Measurements from ENCODE around the gene EFS. TPM values are rescaled to one million over a fixed set of nuclear protein-coding genes. Genes with fewer than 3 reads are reported as not detected.
"Not testable (repeated sequence)": the region's sequence is repeated elsewhere in the genome, so short reads cannot be mapped to it uniquely, and the experiment has no call there.

Gene EFS
- total RNA-seq, 1 donor from 2014 or later, result 29.6 TPM

GRCh38 chr14:23399136-23399535 lies 34.2 kb upstream of the EFS start:
- Mint-ChIP-seq H3K36me3 (ENCODE audit: low read depth) (no peaks in the 10 kb centered on the region), H3K4me3 (ENCODE audit: unreplicated experiment) (no peak overlapping the region), H3K9me3 (ENCODE audit: low read depth) (no peaks in the 10 kb centered on the region), H3K27me3 (ENCODE audit: low read depth) (peaks cover 34% of the 10 kb centered on the region), H3K4me1 (ENCODE audit: low read depth) (no peaks in the 10 kb centered on the region), H3K27ac (ENCODE audit: unreplicated experiment) (no peak overlapping the region)
- DNase-seq (ENCODE audit: low spot score), result no peak
- TF ChIP-seq, protein P1, sequence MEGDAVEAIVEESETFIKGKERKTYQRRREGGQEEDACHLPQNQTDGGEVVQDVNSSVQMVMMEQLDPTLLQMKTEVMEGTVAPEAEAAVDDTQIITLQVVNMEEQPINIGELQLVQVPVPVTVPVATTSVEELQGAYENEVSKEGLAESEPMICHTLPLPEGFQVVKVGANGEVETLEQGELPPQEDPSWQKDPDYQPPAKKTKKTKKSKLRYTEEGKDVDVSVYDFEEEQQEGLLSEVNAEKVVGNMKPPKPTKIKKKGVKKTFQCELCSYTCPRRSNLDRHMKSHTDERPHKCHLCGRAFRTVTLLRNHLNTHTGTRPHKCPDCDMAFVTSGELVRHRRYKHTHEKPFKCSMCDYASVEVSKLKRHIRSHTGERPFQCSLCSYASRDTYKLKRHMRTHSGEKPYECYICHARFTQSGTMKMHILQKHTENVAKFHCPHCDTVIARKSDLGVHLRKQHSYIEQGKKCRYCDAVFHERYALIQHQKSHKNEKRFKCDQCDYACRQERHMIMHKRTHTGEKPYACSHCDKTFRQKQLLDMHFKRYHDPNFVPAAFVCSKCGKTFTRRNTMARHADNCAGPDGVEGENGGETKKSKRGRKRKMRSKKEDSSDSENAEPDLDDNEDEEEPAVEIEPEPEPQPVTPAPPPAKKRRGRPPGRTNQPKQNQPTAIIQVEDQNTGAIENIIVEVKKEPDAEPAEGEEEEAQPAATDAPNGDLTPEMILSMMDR (IDR thresholded peaks at IDR 0.05), result no peak

- Mint-ChIP-seq H3K9me3 (ENCODE audit: low read depth) (no peaks in the 10 kb centered on the region), H3K27me3 (ENCODE audit: low read depth) (peaks cover 33% of the 10 kb centered on the region), H3K4me3 (ENCODE audit: unreplicated experiment) (no peak overlapping the region), H3K27ac (ENCODE audit: unreplicated experiment) (no peak overlapping the region), H3K36me3 (ENCODE audit: low read depth) (no peaks in the 10 kb centered on the region), H3K4me1 (ENCODE audit: low read depth) (no peaks in the 10 kb centered on the region)
- TF ChIP-seq, protein P1 (IDR thresholded peaks at IDR 0.05), result no peak
- DNase-seq (ENCODE audit: low spot score), result no peak
Measured at GRCh38 chr14:23398348-23398747, 33.4 kb upstream of the EFS start.

GRCh38 chr14:23396781-23397407 lies 31.9 kb upstream of the EFS start:
- no peak for DNase-seq (ENCODE audit: low spot score)
- H3K27me3 Mint-ChIP-seq (ENCODE audit: low read depth), result peaks cover 31% of the 10 kb centered on the region
- no peaks in the 10 kb centered on the region for H3K36me3 Mint-ChIP-seq (ENCODE audit: low read depth)
- H3K4me1 Mint-ChIP-seq (ENCODE audit: low read depth), result no peaks in the 10 kb centered on the region
- TF ChIP-seq, protein P1 (IDR thresholded peaks at IDR 0.05), result no peak
- no peak overlapping the region for H3K4me3 Mint-ChIP-seq (ENCODE audit: unreplicated experiment)
- H3K9me3 Mint-ChIP-seq (ENCODE audit: low read depth), result no peaks in the 10 kb centered on the region
- no peak overlapping the region for H3K27ac Mint-ChIP-seq (ENCODE audit: unreplicated experiment)

DNA sequence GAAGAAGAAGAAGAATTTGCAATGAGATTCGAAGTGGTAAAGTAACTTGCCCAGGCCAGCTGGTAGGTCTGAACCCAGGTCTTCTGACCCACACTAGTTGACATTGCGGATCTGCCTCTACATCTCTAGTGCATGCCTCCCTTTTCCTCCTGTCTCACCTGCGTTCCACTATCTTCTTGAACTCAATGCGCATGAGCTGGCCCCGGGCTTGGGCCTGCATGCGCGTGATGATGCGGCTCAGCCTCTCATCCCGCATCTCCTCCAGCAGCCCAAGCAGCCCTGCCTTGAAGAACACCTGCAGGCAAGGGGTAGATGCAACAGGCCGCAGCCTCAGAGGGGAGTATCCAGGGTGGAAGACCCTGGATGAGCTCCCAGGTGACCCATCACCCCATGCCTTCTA lies 31.2 kb upstream of the EFS start:
- Mint-ChIP-seq H3K9me3 (ENCODE audit: low read depth) (no peaks in the 10 kb centered on the region), H3K27ac (ENCODE audit: unreplicated experiment) (no peak overlapping the region), H3K4me3 (ENCODE audit: unreplicated experiment) (no peak overlapping the region), H3K4me1 (ENCODE audit: low read depth) (no peaks in the 10 kb centered on the region), H3K27me3 (ENCODE audit: low read depth) (peaks cover 29% of the 10 kb centered on the region), H3K36me3 (ENCODE audit: low read depth) (no peaks in the 10 kb centered on the region)
- no peak for DNase-seq (ENCODE audit: low spot score)
- TF ChIP-seq, protein P1 (IDR thresholded peaks at IDR 0.05), result no peak

DNA sequence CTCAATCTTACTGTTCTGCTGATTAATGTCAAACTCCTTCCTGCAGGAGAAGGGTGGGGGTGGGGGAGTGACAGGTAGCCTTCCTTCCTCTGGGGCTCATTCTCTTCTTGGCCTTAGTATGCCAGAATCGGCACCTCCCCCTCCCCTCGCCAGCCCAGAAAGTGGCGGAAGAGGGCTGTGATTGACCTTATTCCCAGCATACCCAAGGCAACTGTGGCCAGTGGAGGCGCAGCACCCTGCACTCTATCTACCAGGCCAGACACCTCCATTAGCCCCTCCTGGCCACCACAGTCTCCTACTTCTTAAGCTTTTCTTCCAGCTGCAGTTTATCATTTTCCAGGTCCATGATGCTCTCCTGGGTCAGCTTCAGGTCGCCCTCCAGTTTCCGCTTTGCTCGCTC lies 27.6 kb upstream of the EFS start:
- Mint-ChIP-seq H3K36me3 (ENCODE audit: low read depth) (no peaks in the 10 kb centered on the region), H3K27ac (ENCODE audit: unreplicated experiment) (no peak overlapping the region), H3K4me3 (ENCODE audit: unreplicated experiment) (no peak overlapping the region), H3K27me3 (ENCODE audit: low read depth) (peaks cover 40% of the 10 kb centered on the region), H3K9me3 (ENCODE audit: low read depth) (no peaks in the 10 kb centered on the region), H3K4me1 (ENCODE audit: low read depth) (no peaks in the 10 kb centered on the region)
- DNase-seq (ENCODE audit: low spot score), result no peak
- TF ChIP-seq, protein P1 (IDR thresholded peaks at IDR 0.05), result no peak

DNA sequence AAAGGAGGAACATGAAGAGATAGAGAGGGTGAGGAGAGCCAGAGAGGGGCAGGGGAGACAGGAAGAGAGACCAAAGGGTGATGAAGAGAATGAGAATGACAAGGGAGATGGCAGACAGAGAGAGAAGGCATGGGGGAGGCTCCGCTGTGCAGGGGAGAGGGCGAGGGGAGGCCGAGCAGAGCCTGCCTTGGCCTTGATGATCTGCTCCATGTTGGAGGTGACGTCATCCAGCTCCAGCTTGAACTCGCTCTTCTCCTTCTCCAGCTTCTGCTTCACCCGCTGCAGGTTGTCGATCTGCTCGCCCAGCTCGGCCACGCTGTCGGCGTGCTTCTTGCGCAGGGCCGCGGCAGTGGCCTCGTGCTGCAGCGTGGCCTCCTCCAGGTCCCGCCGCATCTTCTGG lies 24.9 kb upstream of the EFS start:
- not testable (repeated sequence) for H3K9me3 Mint-ChIP-seq (ENCODE audit: low read depth); DNase-seq (ENCODE audit: low spot score); H3K27ac Mint-ChIP-seq (ENCODE audit: unreplicated experiment); H3K4me1 Mint-ChIP-seq (ENCODE audit: low read depth); H3K36me3 Mint-ChIP-seq (ENCODE audit: low read depth); H3K4me3 Mint-ChIP-seq (ENCODE audit: unreplicated experiment)
- H3K27me3 Mint-ChIP-seq (ENCODE audit: low read depth), result peaks cover 45% of the 10 kb centered on the region
